Mesenchymal stem cell (in vitro differentiated cells and primary cell): ENCODE data around the gene SMAD6.

Source experiments
- DNase-seq: peaks from one replicate; pipeline ENCODE4 v3.0.0-alpha.2; 2013
- H2AFZ ChIP-seq: one replicate; pipeline ENCODE4 v1.6.1; 2013; ENCODE audit warnings: low read depth, mild to moderate bottlenecking, control low read depth, inconsistent platforms, low read length, moderate library complexity
- H2AK5ac ChIP-seq: 2 replicates; pipeline ENCODE4 v1.6.1; 2013; ENCODE audit warnings: low read length, moderate library complexity, mild to moderate bottlenecking, inconsistent platforms; ENCODE audit not compliant: severe bottlenecking
- H2BK120ac ChIP-seq: one replicate; pipeline ENCODE4 v1.6.1; 2013; ENCODE audit warnings: low read depth, mild to moderate bottlenecking, inconsistent platforms, low read length, moderate library complexity
- H2BK12ac ChIP-seq, 2 experiments: one replicate each; pipeline ENCODE4 v1.6.1; 2013; ENCODE audit warnings: inconsistent platforms in 2 of 2, low read length in 2 of 2, mild to moderate bottlenecking in 2 of 2, moderate library complexity in 2 of 2, control low read depth in 1 of 2
- H2BK15ac ChIP-seq: one replicate; pipeline ENCODE4 v1.6.1; 2013; ENCODE audit warnings: mild to moderate bottlenecking, low read depth, inconsistent platforms; ENCODE audit not compliant: poor library complexity, severe bottlenecking
- H2BK5ac ChIP-seq: 2 replicates; pipeline ENCODE4 v1.6.1; 2013; ENCODE audit warnings: low read depth, mild to moderate bottlenecking, low read length, control low read depth, inconsistent platforms; ENCODE audit not compliant: poor library complexity, severe bottlenecking
- H3K14ac ChIP-seq, 2 experiments: one replicate each; pipeline ENCODE4 v1.6.1; 2013; ENCODE audit warnings: inconsistent platforms in 2 of 2, low read length in 2 of 2, control low read depth in 1 of 2, mild to moderate bottlenecking in 1 of 2, moderate library complexity in 1 of 2
- H3K18ac ChIP-seq, 2 experiments: one replicate each; pipeline ENCODE4 v1.6.1; 2013; ENCODE audit warnings: inconsistent platforms in 2 of 2, low read length in 2 of 2, control low read depth in 1 of 2, low read depth in 1 of 2, mild to moderate bottlenecking in 1 of 2
- H3K23ac ChIP-seq, 2 experiments: one replicate each; pipeline ENCODE4 v1.6.1; 2013; ENCODE audit warnings: inconsistent platforms in 2 of 2, low read length in 2 of 2, mild to moderate bottlenecking in 2 of 2, moderate library complexity in 2 of 2, control low read depth in 1 of 2
- H3K27ac ChIP-seq: 2 replicates; pipeline ENCODE4 v1.5.1; 2013; ENCODE audit warnings: mild to moderate bottlenecking, moderate library complexity, low read length, control low read depth, inconsistent platforms; ENCODE audit not compliant: poor library complexity, severe bottlenecking
- H3K27me3 ChIP-seq, 2 experiments: 2 replicates each; pipeline versions ENCODE4 v1.6.1 to v1.7.0; 2013; ENCODE audit warnings: low read length in 2 of 2, mild to moderate bottlenecking in 2 of 2, moderate library complexity in 2 of 2, control low read depth in 1 of 2, inconsistent platforms in 1 of 2; ENCODE audit not compliant: control insufficient read depth in 1 of 2, insufficient read depth in 1 of 2
- H3K36me3 ChIP-seq, 2 experiments: 2 replicates each; pipeline versions ENCODE4 v1.6.1 to v1.7.0; 2013; ENCODE audit warnings: low read length in 2 of 2, control low read depth in 1 of 2, inconsistent platforms in 1 of 2, low read depth in 1 of 2, mild to moderate bottlenecking in 1 of 2; ENCODE audit not compliant: insufficient read depth in 2 of 2, control insufficient read depth in 1 of 2
- H3K4ac ChIP-seq, 2 experiments: one replicate each; pipeline ENCODE4 v1.6.1; 2013; ENCODE audit warnings: inconsistent platforms in 2 of 2, low read length in 2 of 2, mild to moderate bottlenecking in 2 of 2, moderate library complexity in 2 of 2, control low read depth in 1 of 2, low read depth in 1 of 2
- H3K4me1 ChIP-seq: 2 replicates; pipeline ENCODE4 v1.6.1; 2013; ENCODE audit warnings: low read depth, low read length, control low read depth; ENCODE audit not compliant: control insufficient read depth, insufficient read depth
- H3K4me2 ChIP-seq: 2 replicates; pipeline ENCODE4 v1.6.1; 2013; ENCODE audit warnings: low read length, mild to moderate bottlenecking, inconsistent platforms; ENCODE audit not compliant: poor library complexity, severe bottlenecking
- H3K4me3 ChIP-seq, 2 experiments: 2 replicates each; pipeline versions ENCODE4 v1.5.1 to v1.7.0; 2013; ENCODE audit warnings: low read length in 2 of 2, mild to moderate bottlenecking in 2 of 2, control low read depth in 1 of 2, low read depth in 1 of 2; ENCODE audit not compliant: insufficient read depth in 1 of 2
- H3K79me1 ChIP-seq: replicated peaks from 2 replicates; pipeline ENCODE4 v1.6.1; 2013; ENCODE audit warnings: mild to moderate bottlenecking, control low read depth, low read length, inconsistent platforms; ENCODE audit not compliant: poor library complexity, severe bottlenecking
- H3K9ac ChIP-seq: 2 replicates; pipeline ENCODE4 v1.7.0; 2013; ENCODE audit warnings: mild to moderate bottlenecking, low read length, moderate library complexity
- H3K9me3 ChIP-seq: 2 replicates; pipeline ENCODE4 v1.7.0; 2013; ENCODE audit warnings: mild to moderate bottlenecking, low read length; ENCODE audit not compliant: control insufficient read depth
- H4K8ac ChIP-seq: one replicate; pipeline ENCODE4 v1.6.1; 2013; ENCODE audit warnings: inconsistent platforms, mild to moderate bottlenecking, low read length, moderate library complexity
- H4K91ac ChIP-seq: one replicate; pipeline ENCODE4 v1.6.1; 2013; ENCODE audit warnings: mild to moderate bottlenecking, low read length, inconsistent platforms
- WGBS: methylation state at CpG from one replicate; pipeline ENCODE4 v1.1.7; 2013; ENCODE audit warnings: mixed read lengths; 5-methylcytosine and 5-hydroxymethylcytosine counted together

SMAD6 gene

GRCh38 chr15:66680502-66680901 is 21.5 kb upstream of the SMAD6 start:
- Histone ChIP-seq H3K27me3 (no peaks in the 10 kb centered on the region), H3K18ac (peak overlapping the region; percentile 34 to 92), H3K4me2 (no peak overlapping the region), H3K4me1 (peaks cover 5% of the 10 kb centered on the region), H3K79me1 (no peaks in the 10 kb centered on the region), H2AFZ (no peak overlapping the region), H3K4me3 (no peak overlapping the region), H2BK15ac (no peak overlapping the region), H3K9me3 (peaks cover 14% of the 10 kb centered on the region), H4K8ac (no peak overlapping the region), H3K4ac (peak overlapping the region in 1 of 2 experiments; percentile 6), H3K9ac (no peak overlapping the region), H2AK5ac (no peak overlapping the region), H2BK120ac (no peak overlapping the region), H3K23ac (no peak overlapping the region), H3K27ac (no peak overlapping the region), H2BK5ac (no peak overlapping the region), H4K91ac (no peak overlapping the region), H2BK12ac (peak overlapping the region; percentile 18 to 83), H3K14ac (no peak overlapping the region), H3K36me3 (no peaks in the 10 kb centered on the region)
- DNase-seq: no peak

DNA sequence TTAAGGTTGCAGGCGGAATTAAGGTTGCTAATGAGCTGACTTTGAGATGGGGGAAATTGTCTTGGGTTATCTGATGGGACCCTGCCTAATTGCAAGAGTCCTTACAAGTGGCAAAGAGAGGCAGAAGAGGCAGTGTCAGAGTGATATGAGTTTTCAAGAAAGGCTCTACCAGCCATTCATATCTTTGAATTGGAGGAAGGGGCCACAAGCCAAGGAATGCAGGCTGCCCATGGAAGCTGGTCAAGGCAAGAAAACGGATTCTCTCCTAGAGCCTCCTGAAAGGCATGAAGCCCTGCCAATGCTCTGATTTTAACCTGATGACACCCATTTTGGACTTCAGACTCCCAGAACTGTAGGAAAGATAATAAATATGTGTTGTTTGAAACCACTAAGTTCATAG is 20.6 kb upstream of the SMAD6 start:
- Histone ChIP-seq H3K14ac (no peak overlapping the region), H3K36me3 (no peaks in the 10 kb centered on the region), H3K18ac (no peak overlapping the region), H3K79me1 (no peaks in the 10 kb centered on the region), H4K8ac (no peak overlapping the region), H3K4me1 (peaks cover 5% of the 10 kb centered on the region), H2BK5ac (no peak overlapping the region), H2BK12ac (no peak overlapping the region), H3K4ac (no peak overlapping the region), H3K27ac (no peak overlapping the region), H2AFZ (no peak overlapping the region), H3K9me3 (peaks cover 14% of the 10 kb centered on the region), H2AK5ac (no peak overlapping the region), H3K23ac (no peak overlapping the region), H4K91ac (no peak overlapping the region), H2BK15ac (no peak overlapping the region), H3K4me3 (no peak overlapping the region), H3K27me3 (no peaks in the 10 kb centered on the region), H3K4me2 (no peak overlapping the region), H2BK120ac (no peak overlapping the region), H3K9ac (no peak overlapping the region)
- 100% methylated on average over 2 of the region's 2 CpGs for WGBS
- DNase-seq: no peak

GRCh38 chr15:66682246-66682645 is 19.8 kb upstream of the SMAD6 start:
- Histone ChIP-seq H3K27me3 (no peaks in the 10 kb centered on the region), H4K91ac (no peak overlapping the region), H3K4me3 (no peak overlapping the region), H3K4me1 (peaks cover 5% of the 10 kb centered on the region), H2AFZ (no peak overlapping the region), H2BK120ac (no peak overlapping the region), H2AK5ac (no peak overlapping the region), H3K4ac (no peak overlapping the region), H2BK5ac (no peak overlapping the region), H2BK12ac (peak overlapping the region; percentile 21 to 61), H4K8ac (no peak overlapping the region), H3K79me1 (no peaks in the 10 kb centered on the region), H3K18ac (no peak overlapping the region), H3K36me3 (no peaks in the 10 kb centered on the region), H3K4me2 (no peak overlapping the region), H3K9me3 (peaks cover 14% of the 10 kb centered on the region), H3K9ac (no peak overlapping the region), H2BK15ac (no peak overlapping the region), H3K23ac (no peak overlapping the region), H3K27ac (no peak overlapping the region), H3K14ac (no peak overlapping the region)
- DNase-seq: no peak
- 97% methylated on average over 2 of the region's 2 CpGs for WGBS

DNA sequence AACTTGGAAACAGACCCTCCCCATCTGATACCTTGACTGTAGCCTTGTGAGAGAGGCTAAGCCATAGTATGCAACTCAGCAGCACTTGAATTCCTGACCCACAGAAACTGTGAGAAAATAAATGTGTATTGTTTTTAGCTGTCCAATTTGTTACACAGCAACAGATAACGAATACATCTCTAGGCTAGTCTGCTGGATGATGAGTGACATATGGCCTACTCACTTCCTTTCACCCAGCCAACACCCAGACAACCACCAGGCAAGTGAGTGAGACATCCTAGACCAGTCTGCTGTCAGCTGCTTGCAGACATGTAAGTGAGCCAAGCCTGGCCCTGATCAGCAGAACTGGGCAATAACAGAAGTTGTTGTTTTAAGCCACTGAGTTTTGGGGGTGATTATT is 19.2 kb upstream of the SMAD6 start:
- WGBS: 70% methylated on average over 1 of the region's 1 CpG
- no peaks in the 10 kb centered on the region for H3K27me3 ChIP-seq
- DNase-seq: no peak

More for the DNA sequence above, 19.2 kb upstream of the SMAD6 start:
- Histone ChIP-seq H3K18ac (no peak overlapping the region), H2BK120ac (peak overlapping the region; percentile 46), H3K14ac (no peak overlapping the region), H3K9me3 (peaks cover 14% of the 10 kb centered on the region), H3K4ac (no peak overlapping the region), H2BK15ac (no peak overlapping the region), H2BK12ac (peak overlapping the region in 1 of 2 experiments; percentile 47), H3K23ac (no peak overlapping the region), H3K4me2 (no peak overlapping the region), H3K9ac (peak overlapping the region; percentile 27), H3K4me3 (no peak overlapping the region), H3K4me1 (peaks cover 5% of the 10 kb centered on the region), H4K91ac (no peak overlapping the region), H4K8ac (no peak overlapping the region), H2AK5ac (no peak overlapping the region), H2AFZ (no peak overlapping the region), H3K36me3 (no peaks in the 10 kb centered on the region), H3K27ac (no peak overlapping the region), H3K79me1 (no peaks in the 10 kb centered on the region), H2BK5ac (no peak overlapping the region)
